ENCODE measurements around the gene ATXN1.

- TF ChIP-seq GATA2 (IDR thresholded peaks at IDR 0.05; ENCODE audit: low read depth, low read length) (no peak), GATA3 (IDR thresholded peaks at IDR 0.05; ENCODE audit: low read depth, low read length) (no peak)
Measured at GRCh38 chr6:16653226-16653625, 108.0 kb downstream of the ATXN1 start.
